Loucy (cell line): ENCODE results near the gene RBP5.
A peak's percentile ranks its signal among the peaks of the same experiment; 100 is the strongest.

Experiments used
- H2AFZ ChIP-seq: fragments of 200-600 bp; sonication (generic); 2 replicates; pipeline ENCODE4 v1.6.0; 2016; ENCODE audit warnings: antibody characterized with exemption, mild to moderate bottlenecking, low read length, moderate library complexity
- H3F3A ChIP-seq: fragments of 200-600 bp; 2 replicates; pipeline ENCODE4 v1.6.0; 2016; ENCODE audit warnings: antibody characterized with exemption, low read depth, mild to moderate bottlenecking
- H3K27me3 ChIP-seq: fragments of 200-600 bp; sonication (generic); 2 replicates; pipeline ENCODE4 v1.6.1; 2014; ENCODE audit warnings: low read length, mild to moderate bottlenecking; ENCODE audit not compliant: insufficient read depth, poor library complexity, severe bottlenecking
- H3K36me3 ChIP-seq: fragments of 200-600 bp; sonication (generic); 2 replicates; pipeline ENCODE4 v1.6.1; 2016; ENCODE audit warnings: low read length; ENCODE audit not compliant: insufficient read depth
- H3K4me1 ChIP-seq: fragments of 200-600 bp; sonication (generic); 2 replicates; pipeline ENCODE4 v1.5.1; 2014; ENCODE audit warnings: low read length, mild to moderate bottlenecking; ENCODE audit not compliant: insufficient read depth, poor library complexity, severe bottlenecking
- H3K4me2 ChIP-seq: fragments of 200-600 bp; sonication (generic); 2 replicates; pipeline ENCODE4 v1.6.0; 2014; ENCODE audit warnings: antibody characterized with exemption, low read length, low read depth, mild to moderate bottlenecking; ENCODE audit not compliant: poor library complexity, severe bottlenecking
- H3K4me3 ChIP-seq: fragments of 200-600 bp; sonication (generic); 2 replicates; pipeline ENCODE4 v1.5.1; 2014; ENCODE audit warnings: low read length, mild to moderate bottlenecking, mixed read lengths; ENCODE audit not compliant: poor library complexity, severe bottlenecking
- H3K79me2 ChIP-seq: fragments of 200-600 bp; sonication (generic); 2 replicates; pipeline ENCODE4 v1.6.1; 2014; ENCODE audit warnings: low read length; ENCODE audit not compliant: insufficient read depth
- H3K9ac ChIP-seq: fragments of 200-600 bp; sonication (generic); 2 replicates; pipeline ENCODE4 v1.6.0; 2014; ENCODE audit warnings: mild to moderate bottlenecking, low read depth, low read length, moderate library complexity; ENCODE audit not compliant: poor library complexity, severe bottlenecking
- H3K9me2 ChIP-seq: fragments of 200-600 bp; sonication (generic); replicated peaks from 2 replicates; pipeline ENCODE4 v1.6.1; 2016; ENCODE audit warnings: low read depth, low read length, mixed read lengths
- H3K9me3 ChIP-seq: fragments of 200-600 bp; sonication (generic); 2 replicates; pipeline ENCODE4 v1.6.1; 2014; ENCODE audit warnings: mild to moderate bottlenecking, antibody characterized with exemption, low read length, low read depth; ENCODE audit not compliant: insufficient read depth
- H4K20me1 ChIP-seq: fragments of 200-600 bp; sonication (generic); 2 replicates; pipeline ENCODE4 v1.6.0; 2014; ENCODE audit warnings: antibody characterized with exemption, low read length, mild to moderate bottlenecking; ENCODE audit not compliant: insufficient read depth, poor library complexity, severe bottlenecking
- CTCF ChIP-seq: fragments of 200-600 bp; sonication (generic); conservative IDR thresholded peaks from 2 replicates; pipeline ENCODE4 v1.5.1; 2014; ENCODE audit warnings: mild to moderate bottlenecking, antibody characterized with exemption, low read length
- EZH2phosphoT487 ChIP-seq: fragments of 200-600 bp; IDR thresholded peaks from 2 replicates; pipeline ENCODE4 v1.6.1; 2018; ENCODE audit warnings: antibody characterized with exemption, mild to moderate bottlenecking, moderate library complexity, borderline replicate concordance

The RBP5 gene

DNA sequence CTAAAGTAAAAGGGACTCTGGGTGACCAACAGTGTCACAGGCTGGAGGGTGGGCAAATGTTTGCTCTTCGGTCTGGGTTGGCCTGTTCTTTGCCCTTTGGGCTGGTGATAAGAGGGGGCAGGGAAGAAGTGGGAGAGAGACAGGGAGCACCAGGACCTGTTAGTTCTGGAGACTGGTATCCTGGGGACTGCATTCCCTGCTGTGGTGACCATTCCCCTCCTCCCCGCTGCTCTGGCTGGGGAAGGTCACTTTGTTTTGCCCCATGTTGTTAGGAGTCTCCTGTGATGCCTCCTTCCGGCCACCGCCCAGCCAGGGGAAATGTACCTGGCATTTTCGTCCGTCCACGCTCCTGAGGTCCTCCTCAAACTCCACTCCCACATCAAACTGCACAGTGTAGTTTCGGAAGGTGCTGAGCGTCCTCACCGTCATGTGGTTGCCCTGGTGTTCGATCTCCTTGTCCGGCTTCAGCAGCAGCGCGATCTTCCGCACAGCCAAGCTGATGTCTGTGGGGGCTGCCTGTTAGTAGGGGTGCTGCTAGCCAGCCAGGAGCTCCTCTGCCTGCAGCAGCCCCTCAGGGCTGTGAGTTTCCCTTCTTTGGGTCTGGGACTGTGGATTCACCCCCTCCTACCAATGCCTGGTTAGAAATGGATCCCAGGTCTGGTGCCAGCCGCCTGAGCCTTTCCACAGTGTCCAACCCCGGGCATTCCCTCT, 618 bp downstream of the RBP5 start:
- H3F3A ChIP-seq, result peaks cover 2% of the 10 kb centered on the region; the same call in 1 of the 2 replicates
- H3K36me3 ChIP-seq, result peaks cover 4% of the 10 kb centered on the region; the same call in 1 of the 2 replicates
- no peak overlapping the region for H3K9ac ChIP-seq
- peaks cover 31% of the 10 kb centered on the region for H3K79me2 ChIP-seq
- H3K4me1 ChIP-seq, result peaks cover 33% of the 10 kb centered on the region
- H2AFZ ChIP-seq, result no peak overlapping the region
- TF ChIP-seq EZH2phosphoT487 (no peak), CTCF (no peak)
- H3K9me2 ChIP-seq, result no peaks in the 10 kb centered on the region
- H3K9me3 ChIP-seq, result no peaks in the 10 kb centered on the region
- H3K4me2 ChIP-seq, result peak overlapping the region; percentile 99
- no peaks in the 10 kb centered on the region for H4K20me1 ChIP-seq
- H3K27me3 ChIP-seq, result no peaks in the 10 kb centered on the region
- H3K4me3 ChIP-seq, result no peak overlapping the region

GRCh38 chr12:7125632-7126227, 3.0 kb downstream of the RBP5 start:
- H2AFZ ChIP-seq, result no peak overlapping the region
- H3K4me2 ChIP-seq, result no peak overlapping the region
- H3K36me3 ChIP-seq, result no peaks in the 10 kb centered on the region
- H3K79me2 ChIP-seq, result peaks cover 8% of the 10 kb centered on the region; the same call in 1 of the 2 replicates
- H3K27me3 ChIP-seq, result no peaks in the 10 kb centered on the region
- H3K4me1 ChIP-seq, result peaks cover 16% of the 10 kb centered on the region
- H3F3A ChIP-seq, result no peaks in the 10 kb centered on the region; the same call in 1 of the 2 replicates
- H3K9me2 ChIP-seq, result no peaks in the 10 kb centered on the region
- H3K9me3 ChIP-seq, result no peaks in the 10 kb centered on the region
- no peaks in the 10 kb centered on the region for H4K20me1 ChIP-seq
- no peak overlapping the region for H3K9ac ChIP-seq
- TF ChIP-seq CTCF (no peak), EZH2phosphoT487 (no peak)
- H3K4me3 ChIP-seq, result no peak overlapping the region

GRCh38 chr12:7123806-7124522, 4.7 kb downstream of the RBP5 start:
- no peaks in the 10 kb centered on the region for H4K20me1 ChIP-seq
- H3K4me3 ChIP-seq, result no peak overlapping the region
- no peak overlapping the region for H2AFZ ChIP-seq
- no peaks in the 10 kb centered on the region for H3K27me3 ChIP-seq
- no peak overlapping the region for H3K4me2 ChIP-seq
- H3K9ac ChIP-seq, result no peak overlapping the region
- H3K36me3 ChIP-seq, result no peaks in the 10 kb centered on the region
- no peaks in the 10 kb centered on the region for H3F3A ChIP-seq
- peaks cover 5% of the 10 kb centered on the region for H3K4me1 ChIP-seq
- H3K9me2 ChIP-seq, result no peaks in the 10 kb centered on the region
- no peaks in the 10 kb centered on the region; the same call in 1 of the 2 replicates for H3K79me2 ChIP-seq
- TF ChIP-seq CTCF, result no peak
- TF ChIP-seq EZH2phosphoT487, result no peak
- no peaks in the 10 kb centered on the region for H3K9me3 ChIP-seq
